ENCODE data around the gene PFKFB2.

Gene PFKFB2

GRCh38 chr1:207067185-207067584 is 14.1 kb downstream of the PFKFB2 start:
- no peak for DNase-seq (ENCODE audit: low read depth)

GRCh38 chr1:207067665-207068064 is 14.6 kb downstream of the PFKFB2 start:
- no peak for DNase-seq (ENCODE audit: low read depth)

DNA sequence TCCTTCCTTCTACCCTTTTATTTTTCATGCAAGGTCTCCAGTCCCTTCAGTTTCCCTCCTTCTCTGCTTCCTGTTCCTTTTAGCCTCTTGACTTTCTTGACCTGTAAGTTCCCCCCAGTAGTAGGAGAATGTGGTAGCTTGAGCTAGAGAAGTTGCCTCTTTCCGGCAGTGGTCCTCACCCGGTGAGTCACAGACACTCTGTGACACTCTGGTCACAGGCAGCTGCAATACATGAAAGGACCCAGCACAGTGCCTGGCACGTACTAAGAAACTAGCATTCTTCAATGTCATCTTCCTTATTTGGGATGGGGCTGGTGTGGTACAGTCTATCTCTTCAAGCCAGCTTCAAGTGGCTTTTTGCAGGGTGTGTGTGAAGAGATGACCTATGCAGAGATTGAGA is 16.0 kb downstream of the PFKFB2 start:
- no peak for DNase-seq (ENCODE audit: low read depth)

DNA sequence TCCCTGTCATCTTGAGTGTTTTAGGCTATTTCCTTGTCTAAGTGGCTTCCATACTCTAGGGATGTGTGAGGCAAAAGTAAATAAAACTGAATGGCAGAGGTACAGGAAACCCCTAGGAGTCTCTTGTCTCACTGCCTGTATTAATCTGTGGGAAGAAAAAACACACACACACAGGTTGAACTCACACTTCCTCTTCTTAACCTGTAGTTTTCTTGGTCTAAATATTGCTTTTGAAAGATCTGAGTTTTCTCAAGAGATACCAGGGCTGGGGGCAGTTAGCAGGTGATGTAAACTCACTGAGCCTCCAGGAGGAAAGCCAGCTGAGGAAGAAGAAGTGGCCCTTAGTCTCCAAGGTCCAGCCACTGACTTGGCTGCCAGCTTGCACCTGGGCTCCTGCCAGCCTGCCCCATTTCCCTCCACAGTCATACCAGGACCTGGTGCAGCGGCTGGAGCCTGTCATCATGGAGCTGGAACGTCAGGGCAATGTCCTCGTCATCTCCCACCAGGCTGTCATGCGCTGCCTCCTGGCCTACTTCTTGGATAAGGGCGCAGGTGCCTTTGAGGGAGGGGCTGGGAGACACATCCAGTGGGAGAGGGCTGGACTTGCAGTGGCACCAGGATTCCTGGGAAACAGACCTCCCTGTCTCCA is 16.9 kb downstream of the PFKFB2 start:
- DNase-seq (ENCODE audit: low read depth): no peak

- no peak for DNase-seq (ENCODE audit: low read depth)
Observed at GRCh38 chr1:207070811-207071210, 17.7 kb downstream of the PFKFB2 start.

GRCh38 chr1:207071426-207071825 is 18.4 kb downstream of the PFKFB2 start:
- no peak for DNase-seq (ENCODE audit: low read depth)

- no peak for DNase-seq (ENCODE audit: low read depth)
Observed at GRCh38 chr1:207072233-207072632, 19.2 kb downstream of the PFKFB2 start.

DNA sequence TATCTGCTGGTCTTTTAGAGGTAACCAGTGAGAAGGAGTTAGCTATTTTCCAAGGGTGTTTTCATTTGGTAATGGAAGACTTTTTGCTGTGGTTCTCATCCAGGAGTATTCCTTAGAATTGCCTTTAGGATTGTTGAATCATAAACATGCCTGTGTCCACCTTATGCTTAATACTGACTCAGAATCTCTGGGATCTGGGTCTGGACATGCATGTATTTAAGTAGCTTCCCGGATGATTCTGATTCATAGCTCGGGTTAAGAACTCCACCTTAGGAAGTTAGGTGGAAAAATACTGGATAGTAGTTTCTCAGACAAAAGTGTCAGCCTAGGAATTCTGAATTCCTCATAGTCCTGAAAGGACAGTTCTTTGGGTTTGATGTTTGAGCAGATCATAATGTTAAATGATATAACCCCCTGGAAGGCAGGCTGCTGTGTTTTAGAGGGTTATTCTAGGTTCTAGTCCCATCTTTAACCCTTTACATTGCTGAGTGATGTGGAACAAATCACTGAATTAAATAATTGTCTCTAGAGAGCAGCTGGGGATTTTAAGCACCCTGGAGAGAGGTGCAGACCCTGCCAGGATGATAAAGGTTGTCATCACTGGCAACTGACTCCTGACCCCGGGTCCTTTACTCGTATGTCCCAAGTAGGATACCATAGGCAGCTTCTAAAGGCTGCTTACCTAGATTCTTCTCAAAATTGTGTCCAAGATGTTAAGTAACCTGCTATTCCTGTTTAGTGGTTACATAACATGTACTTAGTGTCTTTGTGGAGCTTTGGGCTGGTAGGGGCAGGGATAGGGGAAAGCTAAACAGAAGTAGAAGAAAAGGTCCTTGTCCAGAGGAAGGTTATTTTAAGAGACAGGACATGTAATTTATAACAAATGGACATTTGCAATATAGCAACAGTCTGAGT is 21.1 kb downstream of the PFKFB2 start:
- no peak for DNase-seq (ENCODE audit: low read depth)

DNA sequence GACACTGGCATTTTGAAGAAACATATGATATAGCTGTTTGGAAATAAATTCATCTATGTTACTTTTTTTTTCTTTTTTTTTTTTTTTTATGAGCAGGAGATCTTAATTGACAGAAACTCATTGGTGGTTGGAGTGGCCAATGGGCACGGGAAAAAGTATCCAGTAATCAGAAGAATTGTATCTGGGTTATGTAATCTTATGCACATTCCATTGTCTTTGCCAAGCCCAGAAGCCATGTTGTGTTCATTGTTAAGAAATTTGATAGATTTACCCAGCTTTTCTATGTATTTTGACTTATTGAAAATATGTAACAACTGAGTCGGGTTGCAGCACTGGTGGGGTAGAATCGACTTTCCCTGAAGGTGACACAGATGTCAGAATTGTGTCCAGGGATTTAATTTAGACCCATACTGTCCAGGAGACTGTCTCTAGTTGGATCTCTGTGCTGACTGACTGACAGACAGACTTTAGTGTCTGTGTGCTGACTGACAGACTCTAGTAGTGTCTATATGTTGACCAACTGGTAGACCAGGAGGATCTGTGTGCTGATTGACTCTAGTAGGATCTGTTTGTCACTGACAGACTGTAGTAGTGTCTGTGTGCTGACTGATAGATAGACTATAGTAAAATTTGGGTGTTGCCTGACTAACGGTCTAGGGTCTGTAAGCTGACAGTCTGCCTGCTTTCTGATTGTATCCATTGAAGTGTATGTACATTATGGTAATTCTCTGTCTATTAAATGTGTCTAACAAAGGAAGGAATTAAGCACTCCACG is 23.3 kb downstream of the PFKFB2 start:
- no peak for DNase-seq (ENCODE audit: low read depth)

DNA sequence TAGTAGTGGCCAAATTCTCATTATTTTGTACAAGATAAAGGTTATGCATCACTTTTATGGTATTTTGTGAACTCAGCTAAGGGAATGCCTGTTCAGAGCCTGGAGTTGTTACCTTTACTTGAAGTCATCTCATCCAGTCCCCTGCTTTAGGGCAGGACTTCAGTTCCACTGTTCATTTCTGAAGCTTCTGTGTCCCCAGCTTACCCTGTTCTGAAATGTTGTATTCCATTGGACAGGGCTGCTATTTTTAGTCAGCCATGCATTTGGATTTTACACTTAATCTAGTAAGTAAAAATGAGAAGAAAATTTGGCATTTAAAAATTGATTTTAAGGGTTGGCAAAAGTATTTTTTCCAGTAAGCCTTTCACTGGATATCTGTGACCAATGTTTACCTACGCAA is 23.9 kb downstream of the PFKFB2 start:
- DNase-seq (ENCODE audit: low read depth): no peak

DNA sequence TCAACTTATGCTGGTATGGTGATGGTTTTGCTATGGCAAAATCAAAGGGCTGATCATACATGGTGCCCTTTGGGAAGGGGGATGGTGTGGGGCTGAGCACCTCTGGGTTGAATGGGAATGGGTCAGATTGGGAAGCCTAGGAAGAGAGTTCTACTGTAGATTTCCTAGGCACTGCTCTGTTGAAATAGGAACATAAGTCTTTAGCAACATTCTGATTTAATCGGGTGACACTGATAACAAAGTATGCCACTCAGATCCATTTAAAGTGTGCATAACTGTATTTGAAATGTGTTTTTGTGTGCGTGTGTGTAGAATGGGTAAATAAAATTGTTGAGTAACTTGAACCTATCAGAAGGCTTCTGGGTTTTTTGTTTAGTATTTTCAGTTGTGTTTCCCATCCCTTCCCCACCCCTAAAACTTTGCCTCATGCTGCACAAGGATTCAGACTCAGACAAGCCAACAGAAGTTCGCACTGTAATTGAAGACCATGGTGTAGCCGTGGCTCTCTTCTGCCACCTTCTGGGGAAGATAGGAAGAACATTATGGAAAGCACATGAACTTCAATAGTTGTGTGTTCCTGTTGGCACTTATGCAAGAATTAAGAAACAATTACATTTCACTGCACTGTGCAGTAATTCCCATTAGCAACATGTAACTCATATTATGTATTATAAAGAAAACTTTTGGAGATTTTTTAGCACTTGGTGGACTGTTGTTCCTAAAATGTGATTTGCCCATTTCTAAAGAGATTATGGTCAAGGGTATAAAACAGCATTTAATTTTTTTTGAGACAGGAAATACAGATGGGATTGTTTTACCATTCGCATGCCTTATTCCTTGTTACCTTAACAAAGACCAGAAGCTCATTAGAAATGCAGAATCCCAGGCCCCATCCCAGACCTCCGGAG is 24.6 kb downstream of the PFKFB2 start:
- DNase-seq (ENCODE audit: low read depth): peak; percentile 47

- no peak for DNase-seq (ENCODE audit: low read depth)
Observed at GRCh38 chr1:207078578-207079132, 25.6 kb downstream of the PFKFB2 start.

DNA sequence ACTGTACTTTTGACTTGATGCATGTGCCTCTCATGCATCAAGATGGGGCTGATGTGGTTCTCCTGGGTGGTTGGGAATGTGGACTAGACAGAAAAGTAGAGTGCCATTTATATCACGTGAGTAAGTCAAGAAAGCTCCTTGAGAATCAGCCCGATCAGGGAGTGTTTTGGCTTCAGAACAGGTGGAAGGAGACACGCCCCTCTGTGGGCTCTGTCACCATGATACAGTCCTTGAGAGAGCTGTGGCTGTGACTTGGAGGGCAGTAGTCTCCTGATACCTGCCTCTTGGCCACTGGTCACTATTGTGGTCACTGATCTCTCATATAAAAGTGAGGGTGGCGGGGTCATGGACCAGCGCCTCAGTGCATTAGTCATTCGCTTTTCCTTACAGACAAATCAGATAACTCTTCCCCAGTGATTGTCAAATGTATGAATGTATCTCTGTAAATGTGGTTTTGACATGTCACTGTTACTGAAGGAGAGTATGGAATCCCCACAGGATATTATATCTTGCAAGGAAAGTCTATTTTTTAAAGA is 26.7 kb downstream of the PFKFB2 start:
- DNase-seq (ENCODE audit: low read depth): no peak

- no peak for DNase-seq (ENCODE audit: low read depth)
Observed at GRCh38 chr1:207081088-207081487, 28.0 kb downstream of the PFKFB2 start.

DNA sequence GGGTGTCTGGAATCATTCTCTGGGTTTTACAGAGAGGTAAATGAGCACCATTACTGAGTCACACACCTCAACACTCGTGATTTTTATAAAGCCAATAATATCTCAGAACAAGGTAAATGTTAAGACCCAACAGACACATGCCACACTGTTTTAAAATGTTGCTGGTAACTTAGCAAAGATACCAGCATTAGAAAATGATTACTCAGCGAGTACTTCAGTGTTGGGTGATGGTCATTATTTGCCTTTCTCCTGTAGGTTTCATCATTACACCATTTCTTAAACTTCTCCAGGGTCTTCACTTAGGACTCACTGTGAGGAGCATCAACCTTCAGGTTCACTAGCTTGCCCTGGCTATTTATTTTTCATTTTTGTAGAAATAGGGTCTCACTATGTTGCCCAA is 28.7 kb downstream of the PFKFB2 start:
- DNase-seq (ENCODE audit: low read depth): no peak

GRCh38 chr1:207084232-207084631 is 31.2 kb downstream of the PFKFB2 start:
- DNase-seq (ENCODE audit: low read depth): no peak

- peak; percentile 40 for DNase-seq (ENCODE audit: low read depth)
Observed at GRCh38 chr1:207084701-207085180, 31.7 kb downstream of the PFKFB2 start.

GRCh38 chr1:207085887-207086286 is 32.8 kb downstream of the PFKFB2 start:
- DNase-seq (ENCODE audit: low read depth): no peak

DNA sequence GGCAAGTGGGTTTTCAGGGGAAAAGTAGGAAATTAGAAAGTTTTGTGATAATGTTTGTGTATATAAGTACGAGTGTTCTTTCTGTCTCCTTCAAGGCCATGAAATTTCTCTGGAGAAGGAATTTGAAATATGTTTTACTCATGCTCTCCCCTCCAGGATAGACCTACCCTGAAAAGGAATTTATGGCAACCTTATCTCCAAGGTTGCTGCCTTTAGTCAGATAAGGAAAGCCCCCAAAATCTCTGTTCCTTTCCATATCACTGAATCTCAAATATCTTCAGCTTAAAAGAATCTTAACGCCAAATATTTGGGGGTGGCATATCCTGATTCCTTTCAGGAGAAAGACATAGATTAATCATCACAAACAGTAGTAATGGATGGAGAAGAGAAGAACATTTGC is 35.1 kb downstream of the PFKFB2 start:
- DNase-seq (ENCODE audit: low read depth): no peak

GRCh38 chr1:207088701-207089626 is 35.9 kb downstream of the PFKFB2 start, which contains the start of gene C4BPB:
TSS of gene C4BPB (plus strand) at chr1:207088860. CDS start at chr1:207089532, 672 bp downstream.
- no peak for DNase-seq (ENCODE audit: low read depth)

All from stimulated activated CD8-positive, alpha-beta memory T cell treated with anti-CD3 and anti-CD28 coated beads, Interleukin-12 subunit alpha, Interleukin-12 subunit beta, amount 100 ng/mL, for 1 hour (primary cell).